ENCODE data around the gene SLC30A2. TPM values are rescaled to one million over a fixed set of nuclear protein-coding genes. Genes with fewer than 3 reads are reported as not detected.

Gene SLC30A2
- total and polyA plus RNA-seq, 4 donors: under 0.01 to 0.12 (median 0.05) TPM; not detected in 1

DNA sequence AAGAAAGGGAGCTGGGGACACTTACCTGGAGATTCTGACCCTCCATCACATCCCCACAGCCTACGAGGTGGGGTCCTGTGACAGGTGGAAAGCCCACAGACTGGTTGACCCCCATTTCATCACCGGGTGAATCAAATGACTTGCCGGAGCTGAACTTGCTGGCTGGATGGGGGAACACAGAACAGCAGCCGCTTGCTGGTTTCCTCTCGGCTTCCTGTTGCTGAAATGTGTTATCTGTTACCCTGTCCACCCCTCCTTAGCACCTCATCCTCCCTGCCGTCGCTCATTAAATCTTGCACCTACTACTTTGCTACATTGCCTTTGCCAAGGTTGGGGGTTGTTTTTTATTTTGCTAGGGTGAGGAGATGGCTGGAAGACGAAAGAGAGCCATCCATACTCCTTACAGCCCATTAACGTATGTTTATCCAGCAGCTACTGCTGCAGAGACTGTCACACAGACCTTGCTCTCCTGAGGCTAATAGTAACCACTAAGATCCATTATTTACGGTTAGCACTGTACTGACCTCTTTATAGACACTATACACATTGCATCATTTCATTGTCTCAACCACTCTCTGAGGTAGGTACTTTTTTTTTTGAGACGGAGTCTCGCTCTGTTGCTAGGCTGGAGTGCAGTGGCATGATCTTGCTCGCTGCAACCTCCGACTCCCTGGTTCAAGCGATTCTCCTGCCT lies 55.1 kb downstream of the SLC30A2 start:
- Histone ChIP-seq H3K27me3 (ENCODE audit: control insufficient read depth in 4 of 4, insufficient read depth in 4 of 4, low read length in 3 of 4) (no peaks in the 10 kb centered on the region), H3K4me3 (ENCODE audit: low read depth in 1 of 3, low read length in 3 of 3) (no peak overlapping the region), H3K9ac (ENCODE audit: low read depth in 1 of 2, low read length in 2 of 2) (no peak overlapping the region), H3K36me3 (ENCODE audit: control insufficient read depth in 4 of 4, insufficient read depth in 3 of 4, low read depth in 1 of 4, low read length in 3 of 4) (peaks cover 0 to 21% (median 2%) of the 10 kb centered on the region in 4 donors), H3K9me3 (ENCODE audit: control insufficient read depth in 4 of 4, low read length in 3 of 4) (no peaks in the 10 kb centered on the region), H3K4me1 (ENCODE audit: control insufficient read depth in 4 of 4, insufficient read depth in 4 of 4, low read length in 3 of 4) (peaks cover 0 to 2% (median 0%) of the 10 kb centered on the region in 4 donors), H3K27ac (ENCODE audit: low read depth in 1 of 2, low read length in 2 of 2) (no peak overlapping the region)
- WGBS: 81% methylated on average over 15 of the region's 15 CpGs
- DNase-seq (ENCODE audit: low spot score): no peak
- TF ChIP-seq RAD21 (IDR thresholded peaks at IDR 0.05): no peak
- no peak for TF ChIP-seq FOXA2 (IDR thresholded peaks at IDR 0.05)
- TF ChIP-seq EGR1 (IDR thresholded peaks at IDR 0.05; ENCODE audit: low read depth in 2 of 2): no peak
- no peak for TF ChIP-seq HNF4G (IDR thresholded peaks at IDR 0.05)
- TF ChIP-seq, protein P1, sequence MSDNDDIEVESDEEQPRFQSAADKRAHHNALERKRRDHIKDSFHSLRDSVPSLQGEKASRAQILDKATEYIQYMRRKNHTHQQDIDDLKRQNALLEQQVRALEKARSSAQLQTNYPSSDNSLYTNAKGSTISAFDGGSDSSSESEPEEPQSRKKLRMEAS (IDR thresholded peaks at IDR 0.05): no peak
- TF ChIP-seq, protein P2, sequence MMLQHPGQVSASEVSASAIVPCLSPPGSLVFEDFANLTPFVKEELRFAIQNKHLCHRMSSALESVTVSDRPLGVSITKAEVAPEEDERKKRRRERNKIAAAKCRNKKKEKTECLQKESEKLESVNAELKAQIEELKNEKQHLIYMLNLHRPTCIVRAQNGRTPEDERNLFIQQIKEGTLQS (IDR thresholded peaks at IDR 0.05): no peak
- no peak for TF ChIP-seq JUND (IDR thresholded peaks at IDR 0.05)

DNA sequence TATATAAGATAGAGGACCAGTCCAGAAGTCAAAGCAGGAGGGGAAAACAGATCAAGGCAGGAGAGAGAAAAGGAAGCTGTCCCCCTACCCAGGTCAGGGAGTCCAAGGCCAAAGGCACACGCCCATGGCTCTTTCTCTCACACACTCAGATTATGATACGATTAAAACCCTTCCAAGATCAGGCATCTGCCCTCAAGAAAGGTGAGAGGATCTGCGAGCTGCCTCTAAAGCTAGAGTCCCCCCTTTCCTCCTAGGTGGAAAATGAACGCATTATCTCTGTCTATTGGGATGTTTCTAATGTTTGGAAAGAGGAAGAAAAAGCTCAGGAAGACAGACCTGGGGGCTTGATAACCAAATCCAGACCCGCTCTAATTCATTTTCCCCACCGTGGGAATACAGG lies 55.7 kb downstream of the SLC30A2 start:
- no peak for DNase-seq (ENCODE audit: low spot score)
- Histone ChIP-seq H3K36me3 (ENCODE audit: control insufficient read depth in 4 of 4, insufficient read depth in 3 of 4, low read depth in 1 of 4, low read length in 3 of 4) (peaks cover 0 to 27% (median 5%) of the 10 kb centered on the region in 4 donors), H3K9me3 (ENCODE audit: control insufficient read depth in 4 of 4, low read length in 3 of 4) (no peaks in the 10 kb centered on the region), H3K4me3 (ENCODE audit: low read depth in 1 of 3, low read length in 3 of 3) (no peak overlapping the region), H3K9ac (ENCODE audit: low read depth in 1 of 2, low read length in 2 of 2) (no peak overlapping the region), H3K27me3 (ENCODE audit: control insufficient read depth in 4 of 4, insufficient read depth in 4 of 4, low read length in 3 of 4) (no peaks in the 10 kb centered on the region), H3K27ac (ENCODE audit: low read depth in 1 of 2, low read length in 2 of 2) (no peak overlapping the region), H3K4me1 (ENCODE audit: control insufficient read depth in 4 of 4, insufficient read depth in 4 of 4, low read length in 3 of 4) (peaks cover 0 to 2% (median 0%) of the 10 kb centered on the region in 4 donors)
- TF ChIP-seq NR2F2 (IDR thresholded peaks at IDR 0.05) (no peak), GABPA (IDR thresholded peaks at IDR 0.05 in 1 of 2, conservative IDR thresholded peaks at IDR 0.05 in 1 of 2) (no peak), FOXA1 (IDR thresholded peaks at IDR 0.05) (no peak), SP1 (IDR thresholded peaks at IDR 0.05) (no peak), JUND (IDR thresholded peaks at IDR 0.05) (no peak), TAF1 (conservative IDR thresholded peaks at IDR 0.05) (no peak), HNF4G (IDR thresholded peaks at IDR 0.05) (no peak), YY1 (IDR thresholded peaks at IDR 0.05) (no peak), RXRA (IDR thresholded peaks at IDR 0.05) (no peak), EGR1 (IDR thresholded peaks at IDR 0.05; ENCODE audit: low read depth in 2 of 2) (no peak)
- TF ChIP-seq, protein P2 (IDR thresholded peaks at IDR 0.05): no peak
- TF ChIP-seq, protein P1 (IDR thresholded peaks at IDR 0.05): no peak
- TF ChIP-seq, protein P3, sequence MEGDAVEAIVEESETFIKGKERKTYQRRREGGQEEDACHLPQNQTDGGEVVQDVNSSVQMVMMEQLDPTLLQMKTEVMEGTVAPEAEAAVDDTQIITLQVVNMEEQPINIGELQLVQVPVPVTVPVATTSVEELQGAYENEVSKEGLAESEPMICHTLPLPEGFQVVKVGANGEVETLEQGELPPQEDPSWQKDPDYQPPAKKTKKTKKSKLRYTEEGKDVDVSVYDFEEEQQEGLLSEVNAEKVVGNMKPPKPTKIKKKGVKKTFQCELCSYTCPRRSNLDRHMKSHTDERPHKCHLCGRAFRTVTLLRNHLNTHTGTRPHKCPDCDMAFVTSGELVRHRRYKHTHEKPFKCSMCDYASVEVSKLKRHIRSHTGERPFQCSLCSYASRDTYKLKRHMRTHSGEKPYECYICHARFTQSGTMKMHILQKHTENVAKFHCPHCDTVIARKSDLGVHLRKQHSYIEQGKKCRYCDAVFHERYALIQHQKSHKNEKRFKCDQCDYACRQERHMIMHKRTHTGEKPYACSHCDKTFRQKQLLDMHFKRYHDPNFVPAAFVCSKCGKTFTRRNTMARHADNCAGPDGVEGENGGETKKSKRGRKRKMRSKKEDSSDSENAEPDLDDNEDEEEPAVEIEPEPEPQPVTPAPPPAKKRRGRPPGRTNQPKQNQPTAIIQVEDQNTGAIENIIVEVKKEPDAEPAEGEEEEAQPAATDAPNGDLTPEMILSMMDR (IDR thresholded peaks at IDR 0.05; ENCODE audit: low read depth, low read length, missing input control): no peak
- WGBS: 76% methylated on average over 6 of the region's 6 CpGs
